Activated gamma-delta T cell treated with anti-CD3 and anti-CD28 coated beads, Interleukin-2, amount 50 U/mL, for 16 hours (primary cell): Measurements from ENCODE around the gene RIMS4.

Source experiments
- DNase-seq: peaks from one replicate; pipeline ENCODE4 v3.0.0-alpha.2; 2020; ENCODE audit warnings: low read depth

The RIMS4 gene

DNA sequence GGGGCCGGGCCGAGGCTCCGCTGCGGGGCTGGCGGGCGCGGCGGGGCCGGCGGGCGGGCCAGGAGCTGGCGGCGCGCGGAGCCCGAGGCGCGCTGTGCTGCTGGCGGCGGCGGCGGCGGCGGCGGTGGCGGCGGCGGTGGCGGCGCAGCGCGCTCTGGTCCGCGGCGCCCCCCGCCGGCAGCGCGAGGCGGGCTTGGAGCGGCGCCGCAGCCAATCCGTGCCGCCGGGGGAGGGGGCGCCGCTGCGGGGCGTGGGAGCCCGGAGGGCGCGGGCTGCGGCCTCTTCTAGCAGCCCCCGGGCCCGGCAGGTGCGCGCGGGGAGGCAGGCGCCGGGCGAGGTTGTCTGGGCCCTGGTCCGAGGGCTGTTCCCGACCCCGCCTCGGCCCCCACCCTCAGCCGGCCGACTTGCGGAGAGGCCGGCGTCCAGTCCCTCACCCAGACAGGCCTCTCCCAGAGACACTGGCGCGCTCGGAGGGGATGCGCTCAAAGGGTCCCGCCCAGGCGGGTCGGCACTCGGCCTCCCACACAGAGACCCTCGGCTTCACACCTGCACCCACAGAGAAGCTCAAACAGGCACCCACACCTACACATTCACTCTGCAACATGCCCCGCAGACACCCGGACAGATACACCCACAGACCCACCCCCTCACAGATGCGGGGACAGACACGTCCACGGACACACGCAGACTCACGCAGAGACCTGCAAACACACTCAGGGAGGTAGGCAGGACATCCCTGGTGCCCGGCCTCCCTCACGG is at the start of gene RIMS4:
TSS of gene RIMS4 (minus strand) at position 156 of the 759 bp plus-strand sequence. CDS start 275 bp downstream, outside the sequence.
- no peak for DNase-seq

GRCh38 chr20:44858606-44859360 is 48.4 kb upstream of the RIMS4 start:
- DNase-seq, result no peak

- no peak for DNase-seq
These were observed 46.6 kb upstream of the RIMS4 start for GRCh38 chr20:44856856-44857448.

DNA sequence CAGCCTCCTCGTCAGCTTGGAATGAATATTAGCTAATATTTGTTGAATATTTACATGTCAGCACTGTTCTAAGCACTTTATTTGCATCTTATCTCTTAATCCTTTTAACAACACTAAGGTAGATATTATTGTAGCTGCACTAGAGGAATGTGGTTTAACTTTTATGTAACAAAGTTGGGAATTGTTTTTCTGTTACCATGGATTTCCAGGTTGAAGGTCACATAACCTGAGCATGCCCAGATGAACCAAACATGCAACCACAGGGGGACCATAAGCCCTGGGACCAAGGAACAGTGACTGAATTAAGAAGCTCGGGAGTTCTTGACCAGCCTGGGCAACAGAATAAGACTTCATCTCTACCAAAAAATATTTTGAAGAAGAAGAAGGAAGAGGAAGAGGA is 46.1 kb upstream of the RIMS4 start:
- DNase-seq, result no peak

- no peak for DNase-seq
These were observed 41.2 kb upstream of the RIMS4 start for GRCh38 chr20:44851545-44851944.

DNA sequence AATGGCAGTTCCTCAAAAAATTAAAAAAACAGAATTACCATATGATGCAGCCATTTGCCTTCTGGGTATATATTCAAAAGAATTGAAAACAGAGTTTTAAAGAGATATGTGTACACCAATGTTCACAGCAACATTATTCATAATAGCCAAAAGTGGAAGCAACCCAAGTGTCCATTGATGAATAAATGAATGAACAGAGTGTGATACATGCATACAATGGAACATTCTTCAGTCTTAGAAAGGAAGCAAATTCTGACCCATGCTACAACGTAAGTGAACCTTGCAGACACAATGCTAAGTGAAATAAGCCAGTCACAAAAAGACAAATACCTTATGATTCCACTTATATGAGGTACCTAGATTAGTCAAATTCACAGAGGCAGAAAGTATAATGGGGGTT is 40.5 kb upstream of the RIMS4 start:
- no peak for DNase-seq

- no peak for DNase-seq
These were observed 39.9 kb upstream of the RIMS4 start for GRCh38 chr20:44850272-44850671.

DNA sequence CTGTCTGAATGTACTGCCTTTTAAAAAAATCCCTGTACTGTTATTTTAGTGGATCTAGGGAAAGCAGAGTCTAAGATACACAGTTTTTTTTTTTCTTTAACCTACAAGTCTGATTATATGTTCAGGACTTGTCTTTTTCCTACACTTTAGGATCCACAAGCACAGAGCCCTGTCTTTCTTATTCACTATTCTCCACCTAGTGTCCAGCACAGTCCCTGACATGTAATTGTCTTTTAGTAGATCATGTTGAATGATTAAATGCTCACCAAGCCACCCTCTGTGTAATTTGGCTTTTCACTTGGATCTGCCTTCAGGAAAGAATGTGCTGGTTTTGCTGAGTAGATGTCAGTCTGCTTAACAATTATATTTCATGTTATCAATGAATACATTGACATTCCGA is 39.4 kb upstream of the RIMS4 start:
- no peak for DNase-seq

DNA sequence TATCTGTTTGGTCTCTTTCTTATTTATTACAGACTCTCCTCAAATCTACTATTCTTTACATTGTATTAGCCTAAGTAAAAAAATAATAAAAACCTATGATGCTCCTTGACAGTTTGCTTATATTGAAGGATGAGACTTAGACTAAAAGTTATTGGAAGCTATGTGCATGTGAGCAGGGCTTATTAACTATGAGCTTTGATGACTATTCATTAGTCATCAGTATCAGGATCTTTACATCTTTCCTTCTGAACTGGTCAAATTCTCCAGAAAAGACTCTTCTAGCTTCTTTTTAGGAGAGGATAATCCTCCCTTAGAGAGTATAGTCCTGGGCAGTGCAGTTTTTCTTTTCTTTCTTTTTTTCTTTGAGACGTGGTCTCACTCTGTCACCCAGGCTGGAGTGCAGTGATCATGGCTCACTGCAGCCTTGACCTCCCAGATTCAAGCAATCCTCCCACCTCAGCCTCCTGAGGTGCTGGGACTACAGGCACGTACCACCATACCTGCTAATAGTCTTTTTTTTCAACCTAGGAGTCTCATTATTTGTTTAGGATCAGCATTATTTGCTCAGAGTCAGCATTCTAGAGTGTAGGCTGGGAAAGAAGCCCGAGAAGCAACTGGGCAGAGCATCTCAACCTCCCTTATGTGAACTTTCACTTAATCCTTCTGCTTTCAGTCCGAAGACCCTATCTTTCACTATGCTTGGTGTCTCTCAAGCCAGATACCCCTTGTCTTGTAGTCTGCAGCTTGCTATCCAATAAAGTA is 38.1 kb upstream of the RIMS4 start:
- DNase-seq, result no peak

DNA sequence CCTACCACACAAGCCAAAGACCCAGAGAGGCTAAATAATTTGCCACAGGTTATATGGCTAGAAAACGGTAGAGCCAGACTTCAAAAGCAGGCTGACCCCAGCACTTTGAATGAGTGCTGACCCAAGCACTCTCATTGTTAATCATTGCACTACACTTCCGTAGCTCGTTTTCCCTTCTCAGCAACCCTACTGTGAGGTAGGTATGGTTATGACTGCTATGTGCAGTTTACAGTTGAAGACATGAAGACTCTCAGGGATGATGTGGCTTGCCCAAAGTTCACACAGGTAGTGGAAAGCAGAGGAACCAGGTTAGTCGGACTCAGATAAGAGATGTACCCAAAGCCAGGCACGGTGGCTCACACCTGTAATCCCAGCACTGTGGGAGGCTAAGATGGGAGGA is 33.5 kb upstream of the RIMS4 start:
- DNase-seq, result no peak

GRCh38 chr20:44841955-44842354 is 31.6 kb upstream of the RIMS4 start:
- no peak for DNase-seq

- DNase-seq, result no peak
These were observed 30.5 kb upstream of the RIMS4 start for GRCh38 chr20:44840826-44841225.

GRCh38 chr20:44839481-44839880 is 29.1 kb upstream of the RIMS4 start:
- no peak for DNase-seq

DNA sequence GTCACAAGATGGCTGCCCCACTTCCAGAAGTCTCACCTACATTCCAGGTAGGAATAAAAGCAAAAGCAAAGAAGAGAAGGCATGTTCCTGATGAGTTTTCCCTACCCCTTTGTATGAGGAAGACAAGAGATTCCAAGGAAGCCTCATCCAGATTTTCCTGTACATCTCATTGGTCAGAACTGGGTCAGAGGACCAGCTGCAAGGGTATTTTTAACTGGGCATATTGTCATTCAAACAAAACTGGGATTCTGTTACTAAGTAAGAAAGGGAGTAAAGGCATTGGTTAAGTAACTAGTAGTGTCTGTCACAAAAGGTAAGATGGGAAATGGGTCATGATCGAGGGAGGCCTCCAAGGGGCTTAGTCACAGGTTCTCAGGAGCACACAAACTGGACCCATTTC is 28.2 kb upstream of the RIMS4 start:
- no peak for DNase-seq

DNA sequence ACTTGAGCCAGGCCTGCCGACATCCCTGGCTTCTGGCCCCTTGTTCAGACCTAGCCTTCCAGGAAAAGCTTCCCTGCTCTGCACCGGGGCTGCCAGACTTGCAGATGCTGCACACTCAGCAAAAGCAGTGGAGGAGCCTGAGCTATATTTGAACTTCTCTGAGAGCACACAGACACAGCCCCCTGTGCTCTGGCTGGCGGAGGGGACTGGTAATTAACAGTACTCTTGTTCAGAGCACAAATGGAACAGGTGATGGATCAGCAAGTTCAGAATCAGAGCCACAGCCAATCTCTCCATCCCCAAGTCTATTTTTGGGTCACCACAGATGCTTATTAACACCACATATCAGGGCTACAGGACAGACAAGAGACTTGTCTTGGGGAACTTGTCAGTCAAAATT is 27.6 kb upstream of the RIMS4 start:
- no peak for DNase-seq

GRCh38 chr20:44836601-44837120 is 26.3 kb upstream of the RIMS4 start:
- no peak for DNase-seq

GRCh38 chr20:44835661-44836221 is 25.4 kb upstream of the RIMS4 start:
- no peak for DNase-seq

DNA sequence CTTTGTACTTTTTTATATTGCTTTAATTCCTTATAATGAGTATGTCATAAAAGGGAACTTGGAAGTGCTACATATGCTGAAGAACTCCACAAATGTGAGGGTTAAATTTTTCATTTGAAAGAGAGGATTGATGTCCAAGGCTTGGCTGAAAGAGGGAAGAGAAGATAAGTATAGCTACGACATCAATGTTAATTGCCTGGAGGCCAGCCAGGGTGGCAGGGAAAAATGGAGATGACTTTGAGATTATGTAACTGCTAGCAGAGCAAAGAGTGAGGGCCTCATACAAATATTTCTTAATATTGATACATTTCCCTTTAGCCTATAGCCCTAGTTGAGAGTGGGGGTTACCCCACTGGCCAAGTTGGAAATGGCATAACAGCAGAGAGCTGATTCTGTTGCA is 24.8 kb upstream of the RIMS4 start:
- DNase-seq, result no peak

GRCh38 chr20:44834693-44835092 is 24.3 kb upstream of the RIMS4 start:
- no peak for DNase-seq

GRCh38 chr20:44833437-44833836 is 23.1 kb upstream of the RIMS4 start:
- no peak for DNase-seq

GRCh38 chr20:44832724-44833123 is 22.4 kb upstream of the RIMS4 start:
- no peak for DNase-seq

- no peak for DNase-seq
These were observed 20.6 kb upstream of the RIMS4 start for GRCh38 chr20:44830995-44831394.
